Ramos (cell line): ENCODE results near the gene ZNRF1.
"Not testable (repeated sequence)": the region's sequence is repeated elsewhere in the genome, so short reads cannot be mapped to it uniquely, and the experiment has no call there.

Experiments used
- in situ Hi-C: fragments of 300-500 bp; cut with MboI; formaldehyde crosslinking; loops from one replicate; pipeline ENCODE4 v1.14.3; 2022; ENCODE audit warnings: low sequenced_read_pairs; ENCODE audit not compliant: unreplicated experiment

ZNRF1 gene

DNA sequence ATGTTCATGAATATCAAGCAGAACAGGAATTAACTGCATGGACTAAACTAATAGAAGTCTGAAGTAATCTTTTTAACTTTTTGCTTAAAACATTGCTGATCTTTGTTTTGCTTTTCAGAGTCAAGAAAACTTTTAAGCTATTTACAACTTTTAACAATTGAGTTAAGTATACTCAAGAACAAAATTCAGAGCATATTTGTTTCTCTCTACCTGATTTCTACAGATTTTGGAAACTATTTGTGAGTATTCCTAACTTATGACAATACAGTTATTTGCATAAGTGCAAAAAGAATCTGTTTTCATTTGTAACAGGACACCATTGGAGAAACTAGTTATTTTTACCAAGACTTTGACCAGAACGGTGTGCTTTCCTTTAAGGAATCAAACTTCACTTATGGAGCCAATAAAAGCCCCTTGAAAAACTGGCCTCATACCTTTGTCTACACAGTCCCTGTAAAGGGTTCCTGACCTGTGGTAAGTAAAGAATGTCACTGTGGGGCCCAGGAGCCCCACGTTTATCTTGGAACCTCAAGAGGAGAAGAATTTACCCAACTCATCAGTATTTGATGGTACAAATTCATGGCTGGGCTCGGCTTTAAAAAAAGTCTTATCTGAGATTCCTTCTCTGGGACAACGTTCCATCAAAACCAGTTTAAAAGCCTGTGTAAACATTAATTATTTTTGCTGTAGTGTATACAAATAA is 129.0 kb downstream of the ZNRF1 start:
- in situ Hi-C loops = no loop called here

DNA sequence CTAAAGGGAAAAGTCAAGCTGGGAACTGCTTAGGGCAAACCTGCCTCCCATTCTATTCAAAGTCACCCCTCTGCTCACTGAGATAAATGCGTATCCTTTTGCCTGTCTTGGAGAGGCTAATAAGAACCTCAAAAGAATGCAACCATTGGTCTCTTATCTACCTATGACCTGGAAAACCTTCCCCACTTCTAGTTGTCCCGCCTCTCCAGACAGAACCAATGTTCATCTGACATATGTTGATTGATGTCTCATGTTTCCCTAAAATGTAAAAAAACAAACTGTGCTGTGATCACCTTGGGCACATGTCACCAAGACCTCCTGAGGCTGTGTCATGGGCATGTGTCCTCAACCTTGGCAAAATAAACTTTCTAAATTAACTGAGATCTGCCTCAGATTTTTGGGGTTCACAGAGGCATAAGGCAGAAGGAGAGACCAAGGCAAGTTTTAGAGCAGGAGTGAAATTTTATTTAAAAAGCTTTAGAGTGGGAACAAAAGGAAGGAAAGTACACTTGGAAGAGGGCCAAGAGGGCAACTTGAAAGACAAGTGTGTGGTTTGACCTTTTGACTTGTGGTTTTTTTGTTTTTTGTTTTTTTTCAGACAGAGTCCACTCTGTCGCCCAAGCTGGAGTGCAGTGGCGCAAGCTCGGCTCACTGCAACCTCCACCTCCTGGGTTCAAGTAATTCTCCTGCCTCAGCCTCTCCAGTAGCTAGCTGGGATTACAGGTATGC is 130.8 kb downstream of the ZNRF1 start:
- in situ Hi-C loops = not testable (repeated sequence)

GRCh38 chr16:75130150-75130771 is 131.4 kb downstream of the ZNRF1 start:
- in situ Hi-C loops = no loop called here

- in situ Hi-C loops = no loop called here
These were observed 132.3 kb downstream of the ZNRF1 start for GRCh38 chr16:75131081-75131480.

- in situ Hi-C loops = no loop called here
These were observed 139.4 kb downstream of the ZNRF1 start for GRCh38 chr16:75138233-75138632.

GRCh38 chr16:75138636-75139035 is 139.8 kb downstream of the ZNRF1 start:
- in situ Hi-C loops = no loop called here

- in situ Hi-C loops = no loop called here
These were observed 140.7 kb downstream of the ZNRF1 start for GRCh38 chr16:75139498-75139897.

DNA sequence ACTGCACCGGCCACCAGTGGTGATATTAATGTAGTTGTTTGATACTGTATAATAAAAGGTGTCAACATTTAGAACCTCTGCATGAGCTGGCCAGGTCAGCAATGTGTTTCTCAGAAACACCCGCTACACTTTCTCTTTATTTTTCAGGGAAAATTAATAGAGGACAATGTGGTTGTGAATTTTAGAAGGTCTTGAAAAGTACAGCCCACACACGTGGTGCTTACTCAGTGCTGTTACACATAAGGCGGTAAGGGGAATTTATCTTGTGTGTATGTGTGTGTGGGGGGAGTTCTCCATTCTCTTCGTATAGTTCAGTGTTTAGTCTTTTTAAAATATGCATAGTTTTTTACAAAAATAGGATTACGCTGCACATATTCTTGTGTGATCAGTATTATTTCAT is 145.1 kb downstream of the ZNRF1 start:
- in situ Hi-C loops = no loop called here

DNA sequence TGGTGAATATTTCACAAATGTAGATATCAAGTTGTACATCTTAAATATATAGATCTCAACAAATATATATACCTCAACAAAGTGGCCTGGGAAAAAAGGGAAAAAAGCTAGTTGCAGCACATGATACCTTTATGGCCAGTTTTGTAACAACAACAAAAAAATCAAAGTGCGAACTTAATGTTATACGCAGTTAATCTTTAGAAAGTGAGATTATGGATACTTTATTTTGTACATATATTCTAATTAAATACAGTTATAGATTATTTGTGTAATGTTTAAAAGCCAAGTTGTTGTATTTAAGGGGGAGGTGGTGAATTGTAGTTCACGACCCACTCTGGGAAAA is 149.1 kb downstream of the ZNRF1 start:
- in situ Hi-C loops = no loop called here

DNA sequence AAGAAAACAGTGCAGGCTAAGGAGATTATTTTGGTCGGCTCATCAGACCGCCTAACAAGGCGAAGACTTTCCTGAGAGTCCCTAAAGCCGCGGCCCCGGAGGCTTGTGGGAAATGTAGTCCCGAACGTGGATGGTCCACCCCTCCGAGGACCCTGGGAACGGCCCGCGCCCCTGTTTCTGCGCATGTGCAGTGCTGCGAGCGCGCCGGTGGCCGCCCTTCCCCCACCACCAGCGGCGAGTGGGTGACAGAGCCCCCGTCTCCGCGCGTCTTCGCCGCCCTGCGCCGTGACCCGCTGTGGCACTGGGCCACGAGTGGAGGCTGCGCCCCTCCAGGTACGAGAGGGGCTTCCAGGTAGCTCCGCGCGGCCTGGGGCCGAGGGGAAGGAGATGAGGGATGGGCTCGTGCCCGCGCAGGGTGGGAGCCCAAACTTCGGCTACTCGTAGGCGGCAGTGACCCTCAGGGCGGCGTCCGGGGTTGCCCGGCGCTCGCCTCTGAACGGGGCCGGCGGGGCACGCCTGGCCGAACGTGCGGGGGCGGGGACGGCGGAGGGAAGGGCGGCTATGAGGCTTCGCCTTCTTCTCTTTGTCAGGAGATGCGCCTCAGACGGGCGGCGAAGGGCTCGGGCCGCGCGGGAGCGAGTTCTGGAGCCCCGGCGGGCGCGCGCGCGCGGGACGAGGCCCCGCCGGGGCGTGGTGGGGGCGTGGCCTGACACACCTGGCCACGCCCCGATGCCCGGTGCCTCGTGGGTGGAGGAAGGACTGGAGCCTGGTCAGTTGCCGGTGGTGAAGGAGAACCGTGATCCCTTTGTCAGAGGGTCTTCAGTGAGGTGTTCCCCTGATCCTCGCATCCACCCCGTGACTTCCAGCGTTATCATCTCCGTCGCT is 149.7 kb downstream of the ZNRF1 start, which contains the start of gene ZFP1:
Gene ZFP1, plus strand, starts transcription at position 214 of the 885 bp plus-strand sequence. CDS start 4,428 bp downstream, outside the sequence.
- in situ Hi-C loops = no loop called here

- in situ Hi-C loops = no loop called here
These were observed 153.0 kb downstream of the ZNRF1 start for GRCh38 chr16:75151798-75152197.

- in situ Hi-C loops = no loop called here
These were observed 153.8 kb downstream of the ZNRF1 start for GRCh38 chr16:75152635-75153034.

- in situ Hi-C loops = no loop called here
These were observed 161.6 kb downstream of the ZNRF1 start for GRCh38 chr16:75160386-75160785.
